MM.1S (cell line): ENCODE data around the gene ANGPT4.

Experiments
- DNase-seq: peaks from one replicate; pipeline ENCODE4 v3.0.0-alpha.2; 2015
- H2AFZ ChIP-seq: fragments of 300-600 bp; sonication (generic); 2 replicates; pipeline ENCODE4 v1.6.0; 2016; ENCODE audit warnings: antibody characterized with exemption, low read length
- H3F3A ChIP-seq: fragments of 300-600 bp; sonication (generic); 2 replicates; pipeline ENCODE4 v1.6.1; 2016; ENCODE audit warnings: mild to moderate bottlenecking, antibody characterized with exemption, low read length, moderate library complexity, mixed read lengths; ENCODE audit not compliant: insufficient read depth
- H3K27ac ChIP-seq: fragments of 300-600 bp; sonication (generic); 2 replicates; pipeline ENCODE4 v1.5.1; 2016; ENCODE audit warnings: mild to moderate bottlenecking, low read length
- H3K27me3 ChIP-seq: fragments of 300-600 bp; sonication (generic); replicated peaks from 2 replicates; pipeline ENCODE4 v1.6.0; 2016; ENCODE audit warnings: low read length; ENCODE audit not compliant: insufficient read depth
- H3K36me3 ChIP-seq: fragments of 300-600 bp; sonication (generic); replicated peaks from 2 replicates; pipeline ENCODE4 v1.6.1; 2016; ENCODE audit warnings: mild to moderate bottlenecking, low read length, mixed read lengths; ENCODE audit not compliant: insufficient read depth
- H3K4me1 ChIP-seq: fragments of 300-600 bp; sonication (generic); 2 replicates; pipeline ENCODE4 v1.6.1; 2016; ENCODE audit warnings: low read length, mixed read lengths
- H3K4me2 ChIP-seq: fragments of 300-600 bp; sonication (generic); 2 replicates; pipeline ENCODE4 v1.6.0; 2016; ENCODE audit warnings: low read depth, low read length
- H3K4me3 ChIP-seq: fragments of 300-600 bp; sonication (generic); 2 replicates; pipeline ENCODE4 v1.5.1; 2016; ENCODE audit warnings: low read length, mixed read lengths
- H3K79me2 ChIP-seq: fragments of 300-600 bp; sonication (generic); 2 replicates; pipeline ENCODE4 v1.6.1; 2016; ENCODE audit warnings: mixed run types, low read length, mixed read lengths
- H3K9ac ChIP-seq: fragments of 300-600 bp; sonication (generic); 2 replicates; pipeline ENCODE4 v1.6.1; 2016; ENCODE audit warnings: low read length, mixed read lengths
- H3K9me2 ChIP-seq: fragments of 300-600 bp; sonication (generic); replicated peaks from 2 replicates; pipeline ENCODE4 v1.6.1; 2016; ENCODE audit warnings: mild to moderate bottlenecking, low read length, mixed read lengths; ENCODE audit not compliant: insufficient read depth
- H3K9me3 ChIP-seq: fragments of 300-600 bp; sonication (generic); replicated peaks from 2 replicates; pipeline ENCODE4 v1.6.1; 2016; ENCODE audit warnings: mild to moderate bottlenecking, low read length, mixed read lengths; ENCODE audit not compliant: insufficient read depth
- H4K20me1 ChIP-seq: fragments of 300-600 bp; sonication (generic); 2 replicates; pipeline ENCODE4 v1.6.1; 2016; ENCODE audit warnings: mild to moderate bottlenecking, low read length, moderate library complexity, mixed read lengths; ENCODE audit not compliant: insufficient read depth
- EZH2 ChIP-seq: fragments of 300-600 bp; sonication (generic); optimal IDR thresholded peaks from 2 replicates; pipeline ENCODE3; 2017; ENCODE audit warnings: low read depth, mild to moderate bottlenecking, antibody characterized with exemption, low read length, mixed read lengths
- EZH2phosphoT487 ChIP-seq: fragments of 300-600 bp; sonication (generic); IDR thresholded peaks from 2 replicates; pipeline ENCODE4 v1.6.1; 2018; ENCODE audit warnings: antibody characterized with exemption, low read length
- TF ChIP-seq, protein P1 (sequence below): fragments of 300-600 bp; sonication (generic); IDR thresholded peaks from 2 replicates; pipeline ENCODE4 v1.5.1; 2016; ENCODE audit warnings: antibody characterized with exemption, low read length, mixed read lengths

ANGPT4 gene

GRCh38 chr20:891706-892080 lies 24.4 kb downstream of the ANGPT4 start:
- DNase-seq, result no peak

GRCh38 chr20:891058-891705 lies 25.0 kb downstream of the ANGPT4 start:
- Histone ChIP-seq H4K20me1 (no peaks in the 10 kb centered on the region), H3F3A (no peaks in the 10 kb centered on the region), H3K36me3 (no peaks in the 10 kb centered on the region), H3K27me3 (no peaks in the 10 kb centered on the region), H3K4me2 (no peak overlapping the region), H2AFZ (no peak overlapping the region), H3K27ac (no peak overlapping the region), H3K79me2 (no peaks in the 10 kb centered on the region), H3K9me3 (no peaks in the 10 kb centered on the region), H3K9ac (no peak overlapping the region), H3K4me3 (no peak overlapping the region), H3K9me2 (no peaks in the 10 kb centered on the region), H3K4me1 (no peaks in the 10 kb centered on the region)
- DNase-seq, result no peak
- TF ChIP-seq EZH2, result no peak
- TF ChIP-seq, protein P1, sequence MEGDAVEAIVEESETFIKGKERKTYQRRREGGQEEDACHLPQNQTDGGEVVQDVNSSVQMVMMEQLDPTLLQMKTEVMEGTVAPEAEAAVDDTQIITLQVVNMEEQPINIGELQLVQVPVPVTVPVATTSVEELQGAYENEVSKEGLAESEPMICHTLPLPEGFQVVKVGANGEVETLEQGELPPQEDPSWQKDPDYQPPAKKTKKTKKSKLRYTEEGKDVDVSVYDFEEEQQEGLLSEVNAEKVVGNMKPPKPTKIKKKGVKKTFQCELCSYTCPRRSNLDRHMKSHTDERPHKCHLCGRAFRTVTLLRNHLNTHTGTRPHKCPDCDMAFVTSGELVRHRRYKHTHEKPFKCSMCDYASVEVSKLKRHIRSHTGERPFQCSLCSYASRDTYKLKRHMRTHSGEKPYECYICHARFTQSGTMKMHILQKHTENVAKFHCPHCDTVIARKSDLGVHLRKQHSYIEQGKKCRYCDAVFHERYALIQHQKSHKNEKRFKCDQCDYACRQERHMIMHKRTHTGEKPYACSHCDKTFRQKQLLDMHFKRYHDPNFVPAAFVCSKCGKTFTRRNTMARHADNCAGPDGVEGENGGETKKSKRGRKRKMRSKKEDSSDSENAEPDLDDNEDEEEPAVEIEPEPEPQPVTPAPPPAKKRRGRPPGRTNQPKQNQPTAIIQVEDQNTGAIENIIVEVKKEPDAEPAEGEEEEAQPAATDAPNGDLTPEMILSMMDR, result no peak
- TF ChIP-seq EZH2phosphoT487, result no peak

More at GRCh38 chr20:891706-892080, 24.4 kb downstream of the ANGPT4 start:
- Histone ChIP-seq H3K9me2 (no peaks in the 10 kb centered on the region), H3K27ac (no peak overlapping the region), H3K4me2 (no peak overlapping the region), H3K4me1 (no peaks in the 10 kb centered on the region), H2AFZ (no peak overlapping the region), H3K79me2 (no peaks in the 10 kb centered on the region), H3K9ac (no peak overlapping the region), H3K4me3 (no peak overlapping the region), H3K9me3 (no peaks in the 10 kb centered on the region), H4K20me1 (no peaks in the 10 kb centered on the region), H3K27me3 (no peaks in the 10 kb centered on the region), H3K36me3 (no peaks in the 10 kb centered on the region), H3F3A (no peaks in the 10 kb centered on the region)
- TF ChIP-seq, protein P1, result no peak
- TF ChIP-seq EZH2phosphoT487 (no peak), EZH2 (no peak)

- H3K4me1 ChIP-seq, result no peaks in the 10 kb centered on the region
- H4K20me1 ChIP-seq, result no peaks in the 10 kb centered on the region
- H3K36me3 ChIP-seq, result no peaks in the 10 kb centered on the region
- H3F3A ChIP-seq, result no peaks in the 10 kb centered on the region
- TF ChIP-seq, protein P1, result no peak
- TF ChIP-seq EZH2, result no peak
- no peak overlapping the region for H3K4me3 ChIP-seq
- no peaks in the 10 kb centered on the region for H3K9me3 ChIP-seq
- DNase-seq, result no peak
- no peak overlapping the region for H3K27ac ChIP-seq
- no peak overlapping the region for H2AFZ ChIP-seq
- H3K4me2 ChIP-seq, result no peak overlapping the region
- no peaks in the 10 kb centered on the region for H3K79me2 ChIP-seq
- no peaks in the 10 kb centered on the region for H3K27me3 ChIP-seq
- no peaks in the 10 kb centered on the region for H3K9me2 ChIP-seq
- H3K9ac ChIP-seq, result no peak overlapping the region
Observed at GRCh38 chr20:890666-891057, 25.5 kb downstream of the ANGPT4 start.
